Right ventricle myocardium inferior (tissue), 1 donor: ENCODE results near the gene LGMN. TPM values are rescaled to one million over a fixed set of nuclear protein-coding genes. Genes with fewer than 3 reads are reported as not detected.

Experiments used
- ATAC-seq: fragments of 200-7000 bp; cut with Tn5 transposase; one replicate; pipeline ENCODE4 v1.9.1; 2020; ENCODE audit warnings: mild to moderate bottlenecking, moderate library complexity
- DNase-seq: peaks from one replicate; pipeline ENCODE4 v3.0.0; 2021; ENCODE audit errors: missing footprints
- intact Hi-C: fragments of 100-400 bp; cut with DNase I; formaldehyde crosslinking; loops from one replicate; pipeline ENCODE4 v1.11.0; 2022
- total RNA-seq: library from RNA; stranded (reverse); fragmentation: NEBNext Ultra II Directional; extraction: Animal tissue kit (Norgen Biotek cat#: 25700); gene quantifications from one replicate; pipeline ENCODE4 v1.2.1, GENCODE V29; 2021
- donor health status: DM: no; HTN: yes; CAD: no; lungs with severe emphysema.

Gene LGMN
- total RNA-seq, 1 donor from 2014 or later: 122 TPM

- DNase-seq (no peak), ATAC-seq (no peak)
- intact Hi-C loops: no loop called here
Measured at GRCh38 chr14:92734618-92735017, 13.8 kb downstream of the LGMN start.

GRCh38 chr14:92733007-92733406, 15.4 kb downstream of the LGMN start:
- ATAC-seq (peak; percentile 30), DNase-seq (no peak)
- intact Hi-C loops: no loop called here

DNA sequence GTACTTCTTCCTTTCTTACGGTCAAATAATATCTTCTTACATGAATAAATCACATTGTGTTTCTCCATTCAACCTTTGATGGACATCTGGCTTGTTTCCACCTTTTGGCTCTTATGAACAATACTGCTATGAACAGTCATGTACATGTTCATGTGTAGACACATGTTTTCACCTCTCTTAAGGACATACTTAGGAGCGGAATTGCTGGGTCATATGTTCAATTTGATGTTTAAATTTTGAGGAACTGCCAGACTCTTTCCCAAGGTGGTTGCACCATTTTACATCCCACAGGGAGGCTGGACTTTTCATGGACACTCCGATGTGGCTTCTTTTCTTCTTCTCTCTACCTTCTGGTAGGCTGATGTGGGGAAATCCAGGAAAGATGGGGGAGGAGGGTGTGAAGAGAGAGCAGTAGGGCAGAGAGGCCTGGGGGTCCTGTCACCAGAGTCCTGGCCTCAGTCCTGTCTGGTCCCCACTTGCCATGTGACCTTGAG, 16.8 kb downstream of the LGMN start:
- DNase-seq (no peak), ATAC-seq (no peak)
- intact Hi-C loops: no loop called here

DNA sequence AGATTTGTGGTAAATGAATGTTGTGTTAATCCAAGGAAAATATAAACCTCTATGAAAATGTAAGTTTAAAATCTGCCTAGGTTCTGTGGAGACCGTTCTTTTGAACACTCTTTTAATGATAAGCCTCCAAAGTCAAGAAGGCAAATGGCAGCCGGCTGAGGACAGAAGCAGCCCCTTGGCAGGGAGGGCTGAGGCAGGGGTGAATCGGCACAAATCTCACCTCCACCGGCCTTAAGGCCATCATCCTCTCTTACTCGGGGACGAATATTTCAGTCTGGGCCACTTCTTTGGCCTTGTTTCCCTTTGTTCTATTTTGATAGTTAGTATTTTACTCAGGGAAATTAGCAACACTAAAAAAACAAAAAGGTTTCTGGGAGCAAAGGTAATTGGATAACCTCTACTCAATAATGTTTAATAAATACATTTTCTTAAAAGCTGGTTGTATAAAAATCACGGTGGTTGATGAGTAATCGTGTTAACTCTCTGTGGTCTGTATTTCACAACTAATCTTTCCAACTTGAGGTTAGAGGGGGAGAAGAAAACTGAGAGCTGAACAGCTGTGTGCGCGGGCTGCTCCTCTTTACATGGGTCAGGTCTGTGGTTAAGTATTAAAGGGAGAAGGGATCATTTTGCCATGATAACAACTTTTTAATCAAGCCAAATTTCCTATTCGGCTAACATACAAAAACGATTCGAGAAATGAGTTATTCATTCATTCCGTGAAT, 18.6 kb downstream of the LGMN start:
- DNase-seq (no peak), ATAC-seq (no peak)
- intact Hi-C loops: no loop called here

DNA sequence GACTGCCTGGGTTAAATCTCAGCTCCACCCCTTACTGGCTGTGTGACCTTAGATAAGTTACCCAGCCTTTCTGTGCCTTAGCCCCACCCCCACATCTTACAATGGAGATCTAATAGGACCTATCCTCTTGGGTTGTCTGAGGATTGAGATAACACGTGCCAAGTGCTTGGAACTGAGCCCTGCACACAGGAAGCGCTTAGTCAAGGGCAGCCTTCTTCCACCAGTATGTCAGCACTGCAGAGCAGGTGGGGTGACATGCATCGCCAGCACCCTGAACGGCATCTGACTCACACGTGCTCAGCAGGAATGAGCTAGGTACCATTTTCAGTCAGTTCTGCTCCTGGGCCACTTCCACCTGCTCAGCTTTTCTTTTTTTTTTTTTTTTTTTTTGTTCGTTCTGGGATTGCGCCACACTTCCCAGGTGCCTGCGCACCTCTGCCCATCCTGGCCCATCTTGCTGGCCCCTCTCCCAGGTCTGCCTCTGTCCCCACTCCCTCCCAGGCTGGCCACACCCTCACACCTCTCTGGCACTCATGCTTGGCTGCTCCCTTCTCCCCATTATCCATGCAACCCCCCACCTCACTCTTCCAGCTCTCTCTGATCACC, 19.6 kb downstream of the LGMN start:
- intact Hi-C loops: no loop called here
- ATAC-seq (no peak), DNase-seq (no peak)

GRCh38 chr14:92726933-92727262, 21.5 kb downstream of the LGMN start:
- intact Hi-C loops: no loop called here
- DNase-seq (no peak), ATAC-seq (no peak)

DNA sequence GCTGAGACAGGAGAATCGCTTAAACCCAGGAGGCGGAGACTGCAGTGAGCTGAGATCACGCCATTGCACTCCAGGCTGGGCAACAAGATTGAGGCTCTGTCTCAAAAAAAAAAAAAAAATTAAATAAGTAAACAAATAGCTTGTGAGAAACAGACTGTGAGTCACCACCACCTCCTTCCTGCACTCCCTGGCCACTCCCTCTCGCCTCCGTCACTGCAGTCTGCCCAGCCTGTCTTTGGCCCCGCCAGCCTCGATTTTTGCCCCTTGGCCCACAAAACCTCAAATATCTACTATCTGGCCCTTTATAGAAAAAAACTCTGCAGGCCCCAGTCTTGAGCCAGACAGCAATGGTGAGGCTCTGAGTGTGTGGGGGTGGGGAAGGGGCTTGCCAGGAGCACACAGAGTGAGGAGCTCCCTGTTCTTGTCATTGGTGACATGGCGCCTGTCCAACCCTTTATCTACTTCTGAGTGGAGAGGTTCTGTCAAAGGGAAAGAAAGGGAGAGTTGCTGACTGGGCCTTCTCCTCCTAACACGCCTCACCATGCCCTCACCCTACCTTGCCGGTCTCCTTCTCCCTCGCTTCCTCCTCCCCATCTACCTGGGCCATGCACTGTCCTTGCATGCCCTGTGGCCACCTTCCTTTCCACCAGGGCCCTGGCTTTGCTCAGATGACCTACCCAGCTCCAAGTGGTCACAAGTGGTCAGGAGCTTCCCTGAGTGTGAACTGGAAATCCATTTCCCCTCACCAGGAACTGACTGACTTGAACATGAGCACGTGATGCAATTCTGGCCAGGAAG, 22.1 kb downstream of the LGMN start:
- ATAC-seq (no peak), DNase-seq (peak; percentile 80)
- intact Hi-C loops: no loop called here

- ATAC-seq (peak; percentile 87), DNase-seq (no peak)
- intact Hi-C loops: no loop called here
Measured at GRCh38 chr14:92724516-92725340, 23.7 kb downstream of the LGMN start.

DNA sequence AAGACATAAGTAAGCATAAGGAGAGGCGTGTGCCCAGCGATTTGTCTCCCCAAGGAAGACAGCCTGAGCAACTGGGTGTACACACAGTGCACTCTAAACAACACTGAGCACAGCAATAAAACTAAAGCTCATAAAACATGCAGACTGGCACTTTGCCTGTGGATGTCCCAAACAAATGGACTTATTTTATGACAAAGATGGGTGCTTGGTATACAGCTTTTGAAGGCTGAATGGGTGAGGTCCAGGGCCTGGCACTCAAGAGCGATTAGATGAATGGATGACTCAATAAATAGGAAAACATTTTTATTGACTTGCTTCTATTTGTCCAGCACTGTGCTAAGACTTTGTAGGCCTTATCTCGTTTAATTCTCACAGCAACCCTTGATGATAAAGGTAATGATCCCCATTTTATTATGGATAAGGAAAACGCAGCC, 28.5 kb downstream of the LGMN start:
- intact Hi-C loops: no loop called here
- no peak for DNase-seq
- peak; percentile 42 for ATAC-seq

DNA sequence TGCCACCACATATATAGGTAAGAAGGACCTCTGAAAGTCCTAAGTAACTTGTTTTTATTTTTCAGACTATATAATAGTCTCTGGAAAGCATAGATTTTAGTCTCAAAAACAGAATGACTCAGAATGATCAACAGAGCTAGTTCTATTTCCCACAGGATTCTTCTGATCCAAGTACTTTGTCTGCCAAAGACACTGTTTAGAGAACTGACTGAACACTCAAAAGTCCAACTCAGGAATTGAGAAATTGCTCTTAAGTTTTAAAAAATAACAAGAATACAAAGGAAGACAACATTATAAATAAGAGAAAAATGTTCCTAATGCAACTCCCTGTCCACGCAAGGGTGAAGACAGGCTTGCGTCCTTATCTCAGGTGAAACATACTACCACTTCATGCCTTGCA, 29.0 kb downstream of the LGMN start:
- ATAC-seq (peak; percentile 65), DNase-seq (no peak)
- intact Hi-C loops: no loop called here

DNA sequence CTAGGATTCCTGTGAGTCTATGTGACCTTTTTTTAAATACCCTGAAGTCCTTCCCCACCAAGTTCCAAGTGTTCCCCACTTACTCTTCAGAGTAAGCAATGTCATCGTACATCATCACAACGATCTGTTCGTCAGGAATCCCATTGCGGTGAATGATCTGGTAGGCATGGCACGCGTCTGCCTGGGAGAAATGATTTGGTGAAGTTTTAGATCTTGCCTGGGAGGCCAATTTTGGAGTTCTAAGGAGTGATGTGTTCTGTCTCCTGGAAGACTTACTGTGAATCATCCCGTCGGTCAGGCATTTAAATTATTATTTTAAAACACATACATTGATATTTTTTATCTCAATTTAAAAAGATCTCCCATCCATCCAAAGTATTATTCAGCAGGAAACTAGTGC, 29.8 kb downstream of the LGMN start:
- DNase-seq (no peak), ATAC-seq (no peak)
- intact Hi-C loops: no loop called here

GRCh38 chr14:92717571-92718042, 30.8 kb downstream of the LGMN start:
- ATAC-seq: no peak
- intact Hi-C loops: no loop called here

DNA sequence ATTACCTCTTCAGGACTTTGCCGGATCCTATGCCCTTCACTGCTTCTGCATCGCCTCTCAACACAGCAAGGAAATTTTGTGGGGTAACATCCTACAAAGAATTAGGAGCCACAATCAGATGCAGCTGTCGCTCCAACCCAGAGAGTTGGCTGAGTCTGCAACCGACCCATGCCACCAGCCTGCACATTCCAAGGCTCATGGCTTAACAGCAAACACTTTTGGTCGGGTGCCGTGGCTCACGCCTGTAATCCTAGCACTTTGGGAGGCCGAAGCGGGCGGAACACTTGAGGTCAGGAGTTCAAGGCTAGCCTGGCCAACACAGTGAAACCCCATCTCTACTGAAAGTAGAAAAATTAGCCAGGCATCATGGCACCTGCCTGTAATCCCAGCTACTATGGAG, 32.3 kb downstream of the LGMN start:
- no peak for DNase-seq
- ATAC-seq: no peak
- intact Hi-C loops: no loop called here

More at GRCh38 chr14:92717571-92718042, 30.8 kb downstream of the LGMN start:
- DNase-seq: no peak

DNA sequence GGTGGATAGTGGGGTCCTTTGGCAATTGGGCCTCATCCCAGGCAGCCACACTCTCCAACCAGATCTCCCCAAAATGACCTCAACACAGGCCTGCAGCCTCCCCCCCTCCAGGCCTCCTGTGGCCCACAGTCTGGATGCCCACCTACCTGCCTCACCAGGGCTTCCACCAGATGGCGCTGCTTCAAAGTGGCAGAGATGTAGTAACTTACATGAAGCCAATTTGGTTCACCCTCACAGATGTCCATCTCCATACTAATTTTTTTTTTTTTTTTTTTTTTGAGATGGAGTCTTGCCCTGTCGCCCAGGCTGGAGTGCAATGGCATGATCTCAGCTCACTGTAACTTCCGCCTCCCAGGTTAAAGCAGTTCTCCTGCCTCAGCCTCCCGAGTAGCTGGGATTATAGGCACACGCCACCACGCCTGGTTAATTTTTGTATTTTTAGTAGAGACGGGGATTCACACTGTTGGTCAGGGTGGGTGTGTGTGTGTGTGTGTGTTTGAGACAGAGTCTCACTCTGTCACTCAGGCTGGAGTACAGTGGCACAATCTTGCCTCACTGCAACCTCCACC, 33.6 kb downstream of the LGMN start:
- ATAC-seq (peak; percentile 70), DNase-seq (peak; percentile 86)
- intact Hi-C loops: loop anchor here (1.0 to 5.0 kb wide), 2 partner anchors 32 to 68 kb away; partner anchors contain the start of gene LGMN

GRCh38 chr14:92712654-92713051, 35.8 kb downstream of the LGMN start:
- DNase-seq: no peak
- no peak for ATAC-seq
- intact Hi-C loops: loop anchor here (5.0 kb wide), 1 partner anchor 35 kb away; the partner anchor contains the start of gene LGMN

GRCh38 chr14:92711976-92712653, 36.3 kb downstream of the LGMN start:
- intact Hi-C loops: loop anchor here (5.0 kb wide), 1 partner anchor 35 kb away; the partner anchor contains the start of gene LGMN
- no peak for ATAC-seq
- no peak for DNase-seq

DNA sequence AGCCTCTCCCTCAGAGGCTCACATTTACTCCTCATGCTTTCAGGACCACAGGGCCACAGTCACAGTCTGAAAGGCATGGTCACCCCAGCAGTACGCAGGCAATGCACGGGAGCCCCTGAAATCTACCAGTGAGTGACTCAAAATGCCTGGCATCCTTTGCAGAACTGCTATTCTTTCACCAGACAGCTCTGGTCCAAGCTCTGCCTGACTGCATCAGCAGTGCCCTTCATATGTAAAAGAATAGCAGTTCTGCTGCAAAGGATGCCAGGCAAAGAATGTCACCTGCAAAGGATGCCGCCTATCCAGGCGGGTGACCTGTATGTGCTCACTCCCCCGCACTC, 38.5 kb downstream of the LGMN start:
- no peak for ATAC-seq
- no peak for DNase-seq
- intact Hi-C loops: loop anchor here (5.0 kb wide), 1 partner anchor 37 kb away; the partner anchor contains the start of gene LGMN
